Measurements from ENCODE around the gene RPL35. TPM values are rescaled to one million over a fixed set of nuclear protein-coding genes. Genes with fewer than 3 reads are reported as not detected.

Gene RPL35
- total and polyA plus RNA-seq, 9 donors = 752 to 7,796 (median 2,205) TPM

GRCh38 chr9:124859803-124860581, 1.8 kb downstream of the RPL35 start:
- Histone ChIP-seq H3K4me3 (no peak overlapping the region), H3K9me3 (no peaks in the 10 kb centered on the region), H3K36me3 (no peaks in the 10 kb centered on the region), H3K4me1 (ENCODE audit: insufficient read depth) (peaks cover 6% of the 10 kb centered on the region), H3K27me3 (no peaks in the 10 kb centered on the region), H3K27ac (no peak overlapping the region)
- intact Hi-C loops (cut with DNase I) = loop anchor here in 2 of 4 donors (10.0 kb wide), 2 partner anchors 245 to 285 kb away; partner anchors contain the start of gene SCAI (in 1 of the 2)
- no peak for DNase-seq
- TF ChIP-seq CTCF (IDR thresholded peaks at IDR 0.05) (no peak), POLR2A (IDR thresholded peaks at IDR 0.05) (no peak), EP300 (IDR thresholded peaks at IDR 0.05) (no peak)
- WGBS, 3 donors = 31 to 48% (median 45%) methylated on average over 10 of the region's 10 CpGs

GRCh38 chr9:124858330-124859046, 3.3 kb downstream of the RPL35 start:
- TF ChIP-seq CTCF (IDR thresholded peaks at IDR 0.05) (no peak), EP300 (IDR thresholded peaks at IDR 0.05) (no peak), POLR2A (IDR thresholded peaks at IDR 0.05) (no peak)
- no peaks in the 10 kb centered on the region for H3K27me3 ChIP-seq
- H3K27ac ChIP-seq = no peak overlapping the region
- H3K36me3 ChIP-seq = no peaks in the 10 kb centered on the region
- intact Hi-C loops (cut with DNase I) = loop anchor here in 1 of 4 donors (10.0 kb wide), 1 partner anchor 244 kb away; no protein-coding TSS in a partner anchor
- no peak for DNase-seq
- no peak overlapping the region for H3K4me3 ChIP-seq
- 53 to 66% (median 63%) methylated on average over 9 of the region's 9 CpGs for WGBS, 3 donors
- H3K9me3 ChIP-seq = no peaks in the 10 kb centered on the region
- peaks cover 6% of the 10 kb centered on the region for H3K4me1 ChIP-seq (ENCODE audit: insufficient read depth)

GRCh38 chr9:124857533-124858162, 4.1 kb downstream of the RPL35 start:
- Histone ChIP-seq H3K4me3 (no peak overlapping the region), H3K9me3 (no peaks in the 10 kb centered on the region), H3K4me1 (ENCODE audit: insufficient read depth) (peaks cover 9% of the 10 kb centered on the region), H3K27me3 (no peaks in the 10 kb centered on the region), H3K27ac (no peak overlapping the region), H3K36me3 (no peaks in the 10 kb centered on the region)
- whole genome bisulfite sequencing, 3 donors = 75 to 80% (median 79%) methylated on average over 24 of the region's 24 CpGs
- no peak for DNase-seq
- TF ChIP-seq CTCF (IDR thresholded peaks at IDR 0.05) = no peak
- no peak for TF ChIP-seq EP300 (IDR thresholded peaks at IDR 0.05)
- intact Hi-C loops (cut with DNase I) = loop anchor here in 1 of 4 donors (10.0 kb wide), 1 partner anchor 243 kb away; no protein-coding TSS in a partner anchor

- Histone ChIP-seq H3K4me3 (no peak overlapping the region), H3K36me3 (no peaks in the 10 kb centered on the region), H3K4me1 (ENCODE audit: insufficient read depth) (peaks cover 10% of the 10 kb centered on the region), H3K27me3 (no peaks in the 10 kb centered on the region), H3K9me3 (no peaks in the 10 kb centered on the region), H3K27ac (no peak overlapping the region)
- intact Hi-C loops (cut with DNase I) = loop anchor here in 1 of 4 donors (10.0 kb wide), 1 partner anchor 241 kb away; no protein-coding TSS in a partner anchor
- WGBS, 3 donors = 47 to 56% (median 47%) methylated on average over 14 to 16 of the region's 16 CpGs
- DNase-seq = no peak
- TF ChIP-seq CTCF (IDR thresholded peaks at IDR 0.05) (no peak), POLR2A (IDR thresholded peaks at IDR 0.05) (no peak), EP300 (IDR thresholded peaks at IDR 0.05) (no peak)
Observed at GRCh38 chr9:124855944-124856765, 5.6 kb downstream of the RPL35 start.

Measured in ovary (tissue), 9 donors.